Kidney (tissue), 14 donors: ENCODE data around the gene ABLIM1. TPM values are rescaled to one million over a fixed set of nuclear protein-coding genes. Genes with fewer than 3 reads are reported as not detected.

Experiments used
- DNase-seq, 5 donors: peaks; one replicate each; pipeline ENCODE4 v3.0.0-alpha.2; 2013 to 2020
- FAIRE-seq: peaks from 2 replicates; lab custom pipeline; 2012; peaks lifted over from hg19 to GRCh38; lab: Jason Lieb, UNC
- H3K27ac ChIP-seq, 2 donors: one replicate each; pipeline ENCODE4 v1.7.0; 2013; ENCODE audit warnings: low read depth in 2 of 2, low read length in 2 of 2, inconsistent platforms in 1 of 2
- H3K27me3 ChIP-seq: one replicate; pipeline ENCODE4 v1.7.1; 2013; ENCODE audit warnings: low read length, inconsistent platforms; ENCODE audit not compliant: control insufficient read depth, insufficient read depth
- H3K36me3 ChIP-seq, 3 donors: one replicate each; pipeline versions ENCODE4 v1.7.0 to v1.7.1; 2013; ENCODE audit warnings: low read length in 3 of 3, control low read depth in 1 of 3, inconsistent platforms in 1 of 3; ENCODE audit not compliant: insufficient read depth in 3 of 3, control insufficient read depth in 2 of 3
- H3K4me1 ChIP-seq, 3 donors: one replicate each; pipeline versions ENCODE4 v1.7.0 to v1.7.1; 2013; ENCODE audit warnings: low read length in 3 of 3, inconsistent platforms in 1 of 3, low read depth in 1 of 3; ENCODE audit not compliant: control insufficient read depth in 2 of 3, insufficient read depth in 2 of 3
- H3K4me3 ChIP-seq, 3 donors: one replicate each; pipeline versions ENCODE4 v1.7.0 to v1.8.1; 2013; ENCODE audit warnings: low read length in 3 of 3, control low read depth in 1 of 3, inconsistent platforms in 1 of 3
- H3K9ac ChIP-seq, 3 donors: one replicate each; pipeline versions ENCODE4 v1.7.0 to v1.7.1; 2013; ENCODE audit warnings: low read length in 3 of 3, control low read depth in 1 of 3, inconsistent platforms in 1 of 3
- H3K9me3 ChIP-seq, 3 donors: one replicate each; pipeline versions ENCODE4 v1.7.0 to v1.7.1; 2013; ENCODE audit warnings: low read length in 3 of 3, control low read depth in 1 of 3, inconsistent platforms in 1 of 3; ENCODE audit not compliant: control insufficient read depth in 2 of 3, insufficient read depth in 1 of 3
- CTCF ChIP-seq: IDR thresholded peaks from 3 replicates; pipeline ENCODE4 v1.5.1; 2012; ENCODE audit warnings: mild to moderate bottlenecking, moderate library complexity, borderline replicate concordance; ENCODE audit not compliant: insufficient read depth; ENCODE audit errors: extremely low read depth
- intact Hi-C: fragments of 100-400 bp; cut with DNase I; formaldehyde crosslinking; loops from one replicate; pipeline ENCODE4 v1.11.1; 2022
- polyA plus RNA-seq: library from polyadenylated mRNA; stranded (reverse); fragments of 350-450 nt; fragmentation: Illumina TruSeq; extraction: RNeasy Lipid Tissue Mini Kit (QIAGEN cat#74804); gene quantifications from one replicate; pipeline ENCODE4 v1.2.3, GENCODE V29; 2014; ENCODE audit warnings: low read depth, low replicate concordance; ENCODE audit not compliant: insufficient read depth
- total RNA-seq: library from RNA; stranded (reverse); fragmentation: NEBNext Ultra II Directional; extraction: Animal tissue kit (Norgen Biotek cat#: 25700); gene quantifications from one replicate; pipeline ENCODE4 v1.2.1, GENCODE V29; 2021
- donor health status: control.
- donor health status: control.
- donor health status: control.
- donor health status: control.
- donor health status: control.
- donor health status: DM: yes; HTN: yes; CAD: no.
- donor health status: Normal renal cell carcinoma (clear cell type).

ABLIM1 gene
- total and polyA plus RNA-seq, 2 donors from 2014 or later: 32.3 to 158 TPM

GRCh38 chr10:114635101-114635500 is 23.0 kb downstream of the ABLIM1 start:
- Histone ChIP-seq H3K9me3 (no peaks in the 10 kb centered on the region), H3K4me3 (peak overlapping the region in 2 of 3 donors; percentile 13 to 16), H3K9ac (peak overlapping the region in 1 of 3 donors; percentile 20), H3K27me3 (peaks cover 3% of the 10 kb centered on the region), H3K4me1 (peaks cover 0 to 38% (median 28%) of the 10 kb centered on the region in 3 donors), H3K36me3 (no peaks in the 10 kb centered on the region), H3K27ac (peak overlapping the region; percentile 64 to 86)
- FAIRE-seq: no peak
- no peak for TF ChIP-seq CTCF
- DNase-seq: no peak
- intact Hi-C loops: no loop called here

DNA sequence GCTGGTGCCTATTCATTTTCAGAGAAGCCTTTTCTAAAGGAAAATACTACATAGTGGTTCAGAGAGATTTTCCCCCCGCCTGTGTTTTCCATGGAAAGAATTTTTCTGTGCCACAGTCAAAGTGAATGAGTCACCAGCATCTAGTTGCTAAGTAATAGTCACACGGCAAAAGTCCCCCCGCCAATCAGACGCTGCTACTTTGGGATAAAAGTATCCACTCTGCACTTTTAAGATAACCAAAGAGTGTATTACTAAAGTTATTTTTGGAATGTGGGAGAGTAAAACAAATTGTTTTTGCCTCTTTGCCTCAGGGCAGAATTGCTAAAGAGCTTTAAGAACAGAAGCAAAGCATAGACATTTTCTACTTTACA is 23.5 kb downstream of the ABLIM1 start:
- Histone ChIP-seq H3K27ac (peak overlapping the region; percentile 74 to 86), H3K36me3 (no peaks in the 10 kb centered on the region), H3K4me3 (peak overlapping the region in 1 of 3 donors; percentile 16), H3K9me3 (no peaks in the 10 kb centered on the region), H3K4me1 (peaks cover 0 to 38% (median 28%) of the 10 kb centered on the region in 3 donors), H3K9ac (peak overlapping the region in 1 of 3 donors; percentile 60), H3K27me3 (peaks cover 3% of the 10 kb centered on the region)
- DNase-seq (peak; percentile 50 to 84 (median 75)), FAIRE-seq (peak; percentile 59)
- intact Hi-C loops: no loop called here
- no peak for TF ChIP-seq CTCF

DNA sequence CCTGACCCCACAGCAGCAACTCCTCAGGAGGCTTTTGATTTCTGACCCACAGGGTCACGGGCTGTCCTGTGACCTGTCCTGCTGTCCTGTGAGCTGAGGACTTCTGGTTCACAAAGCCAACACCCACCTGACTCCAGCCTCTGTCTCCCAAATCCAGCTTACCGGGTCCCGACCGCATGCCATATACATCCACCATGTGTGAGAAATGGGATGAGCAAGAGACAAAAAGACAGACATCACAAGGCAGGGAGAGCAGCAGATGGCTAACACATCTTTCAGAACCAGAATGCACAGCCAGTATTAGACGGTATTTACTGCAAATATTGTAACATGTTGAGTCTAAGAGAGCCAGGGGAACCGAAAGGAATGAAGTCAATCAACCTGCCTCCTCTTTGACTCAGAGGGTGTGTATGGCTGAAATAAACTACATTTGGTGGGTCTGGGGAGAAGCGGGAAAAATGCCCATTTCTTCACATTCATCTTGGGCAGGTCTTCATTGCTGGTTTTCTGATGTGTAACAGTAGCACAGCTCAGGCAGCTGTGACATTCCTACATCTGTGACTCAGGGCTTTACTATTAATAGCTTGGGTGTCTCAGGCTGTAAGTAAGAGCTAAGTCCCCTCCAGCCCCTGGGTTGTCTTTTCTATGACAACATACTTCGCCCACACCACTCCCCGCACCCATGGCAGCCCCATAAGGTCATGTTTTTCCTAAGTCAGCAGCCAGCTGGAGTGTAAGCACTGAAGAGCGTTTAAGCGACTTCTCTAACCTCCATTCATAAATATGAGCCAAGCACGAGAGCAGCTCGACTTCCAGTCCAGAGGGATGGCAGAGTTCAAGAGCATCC is 25.0 kb downstream of the ABLIM1 start:
- intact Hi-C loops: no loop called here
- Histone ChIP-seq H3K27ac (peak overlapping the region; percentile 85 to 92), H3K9ac (peak overlapping the region in 1 of 3 donors; percentile 95), H3K4me3 (peak overlapping the region in 2 of 3 donors; percentile 83 to 86), H3K4me1 (peaks cover 0 to 39% (median 23%) of the 10 kb centered on the region in 3 donors), H3K36me3 (no peaks in the 10 kb centered on the region), H3K27me3 (peaks cover 3% of the 10 kb centered on the region), H3K9me3 (no peaks in the 10 kb centered on the region)
- no peak for TF ChIP-seq CTCF
- FAIRE-seq: no peak
- peak; percentile 34 to 78 (median 74) for DNase-seq
